ENCODE measurements around the gene NPLOC4. TPM values are rescaled to one million over a fixed set of nuclear protein-coding genes. Genes with fewer than 3 reads are reported as not detected.

The NPLOC4 gene
- total RNA-seq, 6 donors from 2014 or later: 59.9 to 373 (median 87.4) TPM

- no peak for ATAC-seq (ENCODE audit: low FRiP score in 2 of 2)
- Histone ChIP-seq H3K27me3 (no peaks in the 10 kb centered on the region), H3K36me3 (peaks cover 8 to 28% (median 19%) of the 10 kb centered on the region in 4 donors), H3K27ac (peak overlapping the region; percentile 98 to 100 (median 99)), H3K4me3 (peak overlapping the region; percentile 69 to 92 (median 83)), H3K9me3 (no peaks in the 10 kb centered on the region), H3K4me1 (peaks cover 42 to 79% (median 61%) of the 10 kb centered on the region in 4 donors)
- TF ChIP-seq POLR2AphosphoS5 (IDR thresholded peaks at IDR 0.05): no peak
- TF ChIP-seq EP300 (IDR thresholded peaks at IDR 0.05): no peak
- TF ChIP-seq, protein P1, sequence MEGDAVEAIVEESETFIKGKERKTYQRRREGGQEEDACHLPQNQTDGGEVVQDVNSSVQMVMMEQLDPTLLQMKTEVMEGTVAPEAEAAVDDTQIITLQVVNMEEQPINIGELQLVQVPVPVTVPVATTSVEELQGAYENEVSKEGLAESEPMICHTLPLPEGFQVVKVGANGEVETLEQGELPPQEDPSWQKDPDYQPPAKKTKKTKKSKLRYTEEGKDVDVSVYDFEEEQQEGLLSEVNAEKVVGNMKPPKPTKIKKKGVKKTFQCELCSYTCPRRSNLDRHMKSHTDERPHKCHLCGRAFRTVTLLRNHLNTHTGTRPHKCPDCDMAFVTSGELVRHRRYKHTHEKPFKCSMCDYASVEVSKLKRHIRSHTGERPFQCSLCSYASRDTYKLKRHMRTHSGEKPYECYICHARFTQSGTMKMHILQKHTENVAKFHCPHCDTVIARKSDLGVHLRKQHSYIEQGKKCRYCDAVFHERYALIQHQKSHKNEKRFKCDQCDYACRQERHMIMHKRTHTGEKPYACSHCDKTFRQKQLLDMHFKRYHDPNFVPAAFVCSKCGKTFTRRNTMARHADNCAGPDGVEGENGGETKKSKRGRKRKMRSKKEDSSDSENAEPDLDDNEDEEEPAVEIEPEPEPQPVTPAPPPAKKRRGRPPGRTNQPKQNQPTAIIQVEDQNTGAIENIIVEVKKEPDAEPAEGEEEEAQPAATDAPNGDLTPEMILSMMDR (IDR thresholded peaks at IDR 0.05): no peak
- no peak for TF ChIP-seq POLR2A (IDR thresholded peaks at IDR 0.05)
- WGBS, 2 donors: 0% methylated on average over 24 of the region's 34 CpGs; no CpG with 5 or more reads in 1 of the 2 donors
- no peak for DNase-seq
These were observed 122.5 kb downstream of the NPLOC4 start for GRCh38 chr17:81514489-81514738.

DNA sequence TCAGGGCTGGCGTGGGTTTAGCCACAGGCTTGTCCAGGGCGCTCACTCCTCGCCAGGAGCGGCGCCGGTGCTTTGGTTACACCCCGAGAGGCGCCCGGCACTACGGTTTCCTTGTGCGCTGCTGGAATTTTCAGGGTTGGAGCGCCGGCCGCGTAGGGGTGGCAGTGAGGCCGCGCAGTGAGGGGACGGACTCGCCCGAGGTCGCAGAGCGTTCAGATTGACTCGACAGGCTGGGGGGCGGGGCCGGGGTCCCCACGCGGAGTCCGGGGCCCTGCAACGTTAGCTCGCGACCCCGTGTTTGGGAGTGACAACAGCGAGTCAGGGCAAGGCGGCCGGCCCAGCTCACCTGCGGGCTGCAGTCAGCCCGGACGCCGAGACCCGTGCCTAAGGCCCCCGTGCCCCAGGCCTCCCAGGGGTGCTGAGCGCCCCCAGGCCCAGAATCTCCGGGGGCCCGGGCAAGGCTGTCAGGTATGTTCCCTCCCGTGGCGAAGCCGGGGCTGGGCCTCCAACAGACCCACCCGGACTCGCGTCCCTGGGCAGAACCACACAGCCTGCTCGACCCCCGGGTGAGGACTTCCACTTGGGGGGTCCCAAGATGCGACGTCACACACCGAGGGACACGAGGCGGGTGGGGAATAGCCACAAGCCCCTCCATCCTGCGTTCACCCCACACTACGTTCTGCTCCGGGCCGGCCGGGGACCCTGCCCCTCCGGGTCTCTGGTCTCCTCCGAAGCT is 123.0 kb downstream of the NPLOC4 start:
- ATAC-seq (ENCODE audit: low FRiP score in 2 of 2) (peak; percentile 31 to 56), DNase-seq (peak; percentile 62 to 92)
- H3K27ac ChIP-seq: peak overlapping the region; percentile 98 to 100 (median 99)
- TF ChIP-seq POLR2A (IDR thresholded peaks at IDR 0.05) (peak in 1 of 4 donors; percentile 50), POLR2AphosphoS5 (IDR thresholded peaks at IDR 0.05) (peak in 1 of 2 donors; percentile 4), EP300 (IDR thresholded peaks at IDR 0.05) (no peak)
- TF ChIP-seq, protein P1 (IDR thresholded peaks at IDR 0.05): peak in 1 of 6 experiments; percentile 8
- no peaks in the 10 kb centered on the region for H3K9me3 ChIP-seq
- H3K27me3 ChIP-seq: no peaks in the 10 kb centered on the region
- H3K36me3 ChIP-seq: peaks cover 8 to 33% (median 22%) of the 10 kb centered on the region in 4 donors
- WGBS, 2 donors: 0% methylated on average over 11 to 31 of the region's 64 CpGs
- H3K4me3 ChIP-seq: peak overlapping the region; percentile 69 to 92 (median 83)
- H3K4me1 ChIP-seq: peaks cover 42 to 79% (median 61%) of the 10 kb centered on the region in 4 donors

DNA sequence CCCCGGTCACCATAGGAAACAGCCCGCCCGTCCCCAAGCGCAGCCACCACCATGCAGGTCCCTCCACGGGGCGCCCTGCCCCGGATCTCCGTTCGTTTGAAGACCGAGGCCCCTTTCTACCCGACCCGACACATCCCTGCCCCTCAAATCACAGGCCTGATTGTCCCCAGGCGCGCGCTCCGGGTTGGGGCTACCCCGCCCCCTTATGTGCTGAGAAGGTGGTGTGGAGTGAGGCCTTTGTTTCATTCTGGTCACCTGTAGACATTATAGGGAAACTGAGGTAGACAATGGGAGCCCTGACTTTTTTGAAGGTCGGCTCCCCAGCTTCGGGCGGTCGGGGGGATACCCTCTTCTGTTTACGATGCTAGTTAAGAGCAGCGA is 123.5 kb downstream of the NPLOC4 start:
- Histone ChIP-seq H3K9me3 (no peaks in the 10 kb centered on the region), H3K27me3 (no peaks in the 10 kb centered on the region), H3K27ac (peak overlapping the region; percentile 98 to 100 (median 99)), H3K4me1 (peaks cover 41 to 79% (median 61%) of the 10 kb centered on the region in 4 donors), H3K4me3 (peak overlapping the region; percentile 69 to 92 (median 83)), H3K36me3 (peaks cover 8 to 38% (median 24%) of the 10 kb centered on the region in 4 donors)
- WGBS, 2 donors: 0% methylated on average over 1 to 20 of the region's 23 CpGs
- peak; percentile 22 to 24 for ATAC-seq (ENCODE audit: low FRiP score in 2 of 2)
- peak; percentile 64 to 90 for DNase-seq
- no peak for TF ChIP-seq POLR2AphosphoS5 (IDR thresholded peaks at IDR 0.05)
- TF ChIP-seq, protein P1 (IDR thresholded peaks at IDR 0.05): no peak
- TF ChIP-seq EP300 (IDR thresholded peaks at IDR 0.05): no peak
- TF ChIP-seq POLR2A (IDR thresholded peaks at IDR 0.05): no peak

DNA sequence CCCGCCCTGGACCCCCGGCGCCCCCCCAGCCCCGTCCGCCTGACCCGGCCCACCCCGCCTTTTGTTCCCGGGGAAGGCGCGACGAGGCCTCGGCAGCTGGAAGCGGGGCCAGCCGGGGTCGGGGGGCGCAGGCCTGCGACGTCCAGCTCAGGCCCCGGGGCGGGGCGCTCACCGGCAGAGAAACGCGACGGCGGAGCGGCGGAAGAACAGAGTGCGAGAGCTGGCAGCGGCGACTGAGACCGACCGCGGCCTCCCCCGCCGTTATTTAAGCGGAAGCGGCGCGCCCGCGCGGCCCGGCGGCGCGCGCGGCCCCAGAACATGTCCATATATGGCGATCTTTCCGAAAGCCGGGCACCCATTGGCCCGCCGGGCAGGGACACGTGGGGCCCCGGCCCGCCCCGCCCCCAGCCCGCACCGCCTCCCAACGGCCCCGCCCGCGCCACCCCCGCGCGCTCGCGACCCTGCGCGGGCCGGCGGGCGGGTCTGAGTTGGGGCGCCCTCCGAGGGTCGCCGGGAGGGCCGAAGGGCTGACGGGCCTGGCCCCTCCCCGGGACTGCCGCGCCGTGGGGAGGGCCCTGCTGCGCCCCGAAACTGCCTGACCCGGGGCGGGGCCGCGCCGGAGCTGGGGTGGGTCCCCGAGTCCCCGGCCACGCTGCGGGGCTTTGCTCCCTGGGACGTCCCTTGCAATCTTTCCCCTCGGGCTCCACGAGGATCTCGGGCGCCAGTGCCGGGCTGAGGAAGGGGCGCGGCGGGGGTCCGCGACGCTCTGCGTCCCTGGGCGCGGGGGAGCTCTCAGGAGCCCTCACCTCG is 124.1 kb downstream of the NPLOC4 start, which contains the start of gene ACTG1:
Gene ACTG1 (minus strand): TSS at position 238 of the 810 bp plus-strand sequence. CDS start 445 bp downstream, outside the sequence.
- ATAC-seq (ENCODE audit: low FRiP score in 2 of 2) (peak; percentile 81 to 83), DNase-seq (peak; percentile 86 to 99)
- Histone ChIP-seq H3K4me3 (peak within 1 kb of the TSS; percentile 69 to 92 (median 83)), H3K9me3 (no peaks in the 10 kb centered on the region), H3K4me1 (peaks cover 35 to 73% (median 55%) of the 10 kb centered on the region in 4 donors), H3K27me3 (no peaks in the 10 kb centered on the region), H3K27ac (peak within 1 kb of the TSS; percentile 98 to 100 (median 99)), H3K36me3 (peaks cover 8 to 41% (median 24%) of the 10 kb centered on the region in 4 donors)
- WGBS, 2 donors: 0 to 1% methylated on average over 4 to 19 of the region's 111 CpGs
- TF ChIP-seq, protein P1 (IDR thresholded peaks at IDR 0.05): no peak
- TF ChIP-seq POLR2AphosphoS5 (IDR thresholded peaks at IDR 0.05): peak; percentile 95 to 99
- TF ChIP-seq POLR2A (IDR thresholded peaks at IDR 0.05): peak; percentile 64 to 98 (median 92)
